GM18499 (cell line): ENCODE results near the gene SULT1E1.

Source experiments
- ATAC-seq: cut with Tn5 transposase; IDR thresholded peaks from one replicate; pipeline ENCODE4 v1.9.1; 2021; ENCODE audit warnings: moderate number of reproducible peaks; ENCODE audit not compliant: insufficient read depth, unreplicated experiment

SULT1E1 gene

DNA sequence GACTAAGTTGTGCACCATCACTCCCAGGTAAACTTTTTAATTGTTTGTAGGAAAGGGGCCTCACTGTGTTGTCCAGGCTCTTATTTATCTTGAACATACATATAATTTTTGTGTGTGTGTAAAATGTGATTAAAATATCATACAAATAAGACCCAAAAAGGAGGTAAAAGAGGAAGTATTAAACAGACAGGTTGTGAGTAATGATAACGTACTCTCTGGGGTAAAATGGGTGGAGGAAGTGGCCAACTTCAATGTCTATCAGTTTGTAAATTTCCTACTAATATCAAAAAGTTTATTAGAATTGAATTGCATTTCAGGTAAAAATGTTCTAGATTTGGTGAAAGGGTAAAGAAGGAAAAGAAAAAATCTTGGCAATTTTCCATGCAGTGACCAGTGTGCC, 48.8 kb downstream of the SULT1E1 start:
- ATAC-seq: no peak

DNA sequence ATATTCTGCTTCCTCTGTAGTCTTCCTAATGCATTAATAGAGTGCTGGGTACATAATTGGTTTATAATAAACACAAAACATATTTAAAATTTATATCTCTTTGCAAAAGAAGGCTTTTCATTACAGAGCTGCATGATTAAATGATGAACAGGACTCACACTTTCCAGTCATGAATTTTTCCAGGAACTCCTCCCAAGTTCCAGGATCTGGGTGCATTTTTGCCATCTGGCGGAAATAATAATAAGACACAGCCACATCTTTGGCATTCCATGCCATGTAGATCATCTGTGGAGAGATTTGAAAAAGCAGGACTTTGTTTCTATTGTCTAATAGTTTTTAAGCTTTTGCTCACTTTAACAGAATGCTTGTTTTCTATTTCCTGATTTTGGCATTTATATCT, 59.3 kb downstream of the SULT1E1 start:
- no peak for ATAC-seq

DNA sequence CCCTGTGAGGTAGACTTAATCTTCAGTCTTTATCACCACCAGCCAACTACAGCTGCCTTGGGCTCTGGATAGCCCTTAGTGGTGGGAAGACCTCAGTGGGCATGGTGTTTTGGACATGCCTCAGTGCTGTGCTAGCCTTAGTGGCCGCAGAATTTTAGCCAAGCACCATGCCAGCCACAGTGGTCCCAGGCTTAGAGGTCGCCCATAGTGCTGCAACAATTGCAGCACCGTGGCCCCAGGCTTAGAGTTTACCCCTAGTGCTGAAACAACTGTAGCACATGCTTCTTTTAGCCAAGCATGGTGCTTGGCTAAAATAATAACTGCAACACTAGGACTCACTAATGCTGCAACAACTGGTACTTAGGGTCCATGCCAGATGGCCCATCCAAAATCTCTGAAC, 60.6 kb downstream of the SULT1E1 start:
- no peak for ATAC-seq

DNA sequence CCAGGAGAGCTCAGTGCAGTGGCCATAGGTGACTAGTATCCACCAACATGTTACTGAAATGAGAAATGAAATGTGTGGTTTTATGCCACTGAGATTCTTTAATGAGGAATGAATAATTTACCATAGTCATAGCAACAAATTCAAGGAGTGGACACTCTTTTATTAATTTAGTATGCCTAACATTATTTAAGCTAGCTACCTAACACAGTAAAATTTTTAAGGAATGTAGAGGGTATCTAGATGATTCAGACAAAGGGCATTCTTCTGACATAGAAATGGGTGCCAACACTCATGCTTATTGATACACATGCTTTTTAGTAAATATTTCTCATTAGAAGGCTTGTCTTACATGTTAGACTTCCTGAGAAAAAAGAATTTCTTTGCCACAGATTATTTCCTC, 66.2 kb downstream of the SULT1E1 start:
- ATAC-seq: no peak
